ENCODE measurements around the gene SRC. TPM values are rescaled to one million over a fixed set of nuclear protein-coding genes. Genes with fewer than 3 reads are reported as not detected.

SRC gene
- polyA plus RNA-seq, 1 donor (not counting 4 experiments of a cell fraction or from before 2014, with no cell fraction given), result 22.8 TPM

- Histone ChIP-seq H3K9ac (ENCODE audit: control insufficient read depth, extremely low read depth, insufficient read depth, low read length) (no peak overlapping the region), H3K79me2 (ENCODE audit: control insufficient read depth, insufficient read depth, low read length) (no peaks in the 10 kb centered on the region), H3K4me2 (ENCODE audit: control insufficient read depth, extremely low read depth, insufficient read depth, low read depth, low read length) (no peak overlapping the region), H3K4me3 (ENCODE audit: control insufficient read depth in 2 of 3, extremely low read depth in 1 of 3, insufficient read depth in 2 of 3, low read depth in 1 of 3, low read length in 3 of 3) (no peak overlapping the region), H3K36me3 (ENCODE audit: control insufficient read depth in 2 of 2, extremely low read depth in 1 of 2, insufficient read depth in 2 of 2, low read length in 2 of 2) (no peaks in the 10 kb centered on the region), H3K4me1 (ENCODE audit: control insufficient read depth, extremely low read depth, insufficient read depth, low read length) (no peaks in the 10 kb centered on the region), H3K27ac (ENCODE audit: control insufficient read depth, insufficient read depth, low read length) (no peak overlapping the region), H4K20me1 (ENCODE audit: control insufficient read depth, extremely low read depth, insufficient read depth, low read length) (peaks cover 7% of the 10 kb centered on the region), H2AFZ (ENCODE audit: control insufficient read depth, low read length) (no peak overlapping the region), H3K9me1 (ENCODE audit: control insufficient read depth, extremely low read depth, insufficient read depth, low read length) (no peaks in the 10 kb centered on the region), H3K9me3 (ENCODE audit: control insufficient read depth, low read depth, low read length) (no peaks in the 10 kb centered on the region), H3K27me3 (ENCODE audit: control insufficient read depth, extremely low read depth, insufficient read depth, low read length) (peaks cover 60% of the 10 kb centered on the region)
- DNase-seq (ENCODE audit: low read depth, low spot score) (no peak), FAIRE-seq (no peak)
- TF ChIP-seq, protein P1, sequence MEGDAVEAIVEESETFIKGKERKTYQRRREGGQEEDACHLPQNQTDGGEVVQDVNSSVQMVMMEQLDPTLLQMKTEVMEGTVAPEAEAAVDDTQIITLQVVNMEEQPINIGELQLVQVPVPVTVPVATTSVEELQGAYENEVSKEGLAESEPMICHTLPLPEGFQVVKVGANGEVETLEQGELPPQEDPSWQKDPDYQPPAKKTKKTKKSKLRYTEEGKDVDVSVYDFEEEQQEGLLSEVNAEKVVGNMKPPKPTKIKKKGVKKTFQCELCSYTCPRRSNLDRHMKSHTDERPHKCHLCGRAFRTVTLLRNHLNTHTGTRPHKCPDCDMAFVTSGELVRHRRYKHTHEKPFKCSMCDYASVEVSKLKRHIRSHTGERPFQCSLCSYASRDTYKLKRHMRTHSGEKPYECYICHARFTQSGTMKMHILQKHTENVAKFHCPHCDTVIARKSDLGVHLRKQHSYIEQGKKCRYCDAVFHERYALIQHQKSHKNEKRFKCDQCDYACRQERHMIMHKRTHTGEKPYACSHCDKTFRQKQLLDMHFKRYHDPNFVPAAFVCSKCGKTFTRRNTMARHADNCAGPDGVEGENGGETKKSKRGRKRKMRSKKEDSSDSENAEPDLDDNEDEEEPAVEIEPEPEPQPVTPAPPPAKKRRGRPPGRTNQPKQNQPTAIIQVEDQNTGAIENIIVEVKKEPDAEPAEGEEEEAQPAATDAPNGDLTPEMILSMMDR (optimal IDR thresholded peaks at IDR 0.05 in 1 of 3, IDR thresholded peaks at IDR 0.05 in 1 of 3, conservative IDR thresholded peaks at IDR 0.05 in 1 of 3; ENCODE audit: extremely low read depth in 1 of 3, insufficient read depth in 2 of 3, low read length in 3 of 3), result no peak
- no peak for TF ChIP-seq EZH2 (IDR thresholded peaks at IDR 0.05; ENCODE audit: low read length)
- dilution Hi-C loops (cut with MboI; ENCODE audit: extremely low pct_ligation_motif_present, low sequenced_read_pairs), result no loop called here
Observed at GRCh38 chr20:37424062-37424851, 78.3 kb downstream of the SRC start.

DNA sequence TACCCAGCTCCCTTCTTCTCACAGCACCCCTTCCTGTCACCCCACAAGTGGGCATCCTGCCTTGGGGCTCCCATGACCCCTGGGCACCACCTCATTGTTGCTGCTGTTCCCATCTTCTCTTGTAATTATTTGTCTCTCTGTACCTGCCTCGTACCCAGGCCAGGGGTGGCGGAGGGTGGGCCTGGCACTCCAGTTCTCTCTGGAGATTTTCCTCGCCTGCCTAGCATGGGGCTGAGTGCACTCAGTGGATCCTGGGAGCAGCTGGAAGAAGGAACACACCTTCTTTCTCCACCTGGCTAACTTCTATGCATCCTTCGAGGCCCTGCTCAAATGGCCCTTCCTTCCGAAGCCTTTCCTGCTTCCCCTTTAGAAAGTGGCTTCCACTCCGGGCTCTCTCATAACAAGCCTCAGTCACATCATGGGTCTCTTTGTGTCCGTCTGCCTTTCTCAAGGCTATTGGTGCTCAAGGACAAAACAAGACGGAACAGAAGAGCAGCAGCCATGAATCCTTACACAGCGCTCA lies 79.2 kb downstream of the SRC start:
- Histone ChIP-seq H3K4me2 (ENCODE audit: control insufficient read depth, extremely low read depth, insufficient read depth, low read depth, low read length) (no peak overlapping the region), H3K9ac (ENCODE audit: control insufficient read depth, extremely low read depth, insufficient read depth, low read length) (no peak overlapping the region), H3K4me3 (ENCODE audit: control insufficient read depth in 2 of 3, extremely low read depth in 1 of 3, insufficient read depth in 2 of 3, low read depth in 1 of 3, low read length in 3 of 3) (no peak overlapping the region), H3K4me1 (ENCODE audit: control insufficient read depth, extremely low read depth, insufficient read depth, low read length) (no peaks in the 10 kb centered on the region), H3K27me3 (ENCODE audit: control insufficient read depth, extremely low read depth, insufficient read depth, low read length) (peaks cover 52% of the 10 kb centered on the region), H2AFZ (ENCODE audit: control insufficient read depth, low read length) (no peak overlapping the region), H3K79me2 (ENCODE audit: control insufficient read depth, insufficient read depth, low read length) (no peaks in the 10 kb centered on the region), H4K20me1 (ENCODE audit: control insufficient read depth, extremely low read depth, insufficient read depth, low read length) (peaks cover 7% of the 10 kb centered on the region), H3K9me3 (ENCODE audit: control insufficient read depth, low read depth, low read length) (no peaks in the 10 kb centered on the region), H3K36me3 (ENCODE audit: control insufficient read depth in 2 of 2, extremely low read depth in 1 of 2, insufficient read depth in 2 of 2, low read length in 2 of 2) (no peaks in the 10 kb centered on the region), H3K27ac (ENCODE audit: control insufficient read depth, insufficient read depth, low read length) (no peak overlapping the region), H3K9me1 (ENCODE audit: control insufficient read depth, extremely low read depth, insufficient read depth, low read length) (no peaks in the 10 kb centered on the region)
- TF ChIP-seq, protein P1 (optimal IDR thresholded peaks at IDR 0.05 in 1 of 3, IDR thresholded peaks at IDR 0.05 in 1 of 3, conservative IDR thresholded peaks at IDR 0.05 in 1 of 3; ENCODE audit: extremely low read depth in 1 of 3, insufficient read depth in 2 of 3, low read length in 3 of 3), result no peak
- no peak for TF ChIP-seq EZH2 (IDR thresholded peaks at IDR 0.05; ENCODE audit: low read length)
- dilution Hi-C loops (cut with MboI; ENCODE audit: extremely low pct_ligation_motif_present, low sequenced_read_pairs), result no loop called here
- DNase-seq (ENCODE audit: low read depth, low spot score), result no peak
- FAIRE-seq, result no peak
